CD4-positive, alpha-beta T cell (primary cell): ENCODE measurements around the gene PPP4R4. TPM values are rescaled to one million over a fixed set of nuclear protein-coding genes. Genes with fewer than 3 reads are reported as not detected.

ENCODE experiments used
- ATAC-seq: fragments of 200-7000 bp; cut with Tn5 transposase; one replicate; pipeline ENCODE4 v1.10.0; 2022; ENCODE audit warnings: mild to moderate bottlenecking; ENCODE audit not compliant: poor library complexity
- CTCF ChIA-PET: fragments of 350-600 bp; sonication (Branson Sonifier 250); formaldehyde crosslinking; loops from one replicate; lab custom pipeline; 2021; ENCODE audit warnings: antibody characterized with exemption, inconsistent platforms; lab: Charles Lee
- POLR2A ChIA-PET: fragments of 350-600 bp; sonication (Branson Sonifier 250); formaldehyde crosslinking; loops from one replicate; lab custom pipeline; 2021; ENCODE audit warnings: antibody characterized with exemption, inconsistent platforms; lab: Charles Lee
- DNase-seq, 14 experiments: peaks; one replicate each; pipeline ENCODE4 v3.0.0-alpha.2; 2013 to 2020; ENCODE audit warnings: mixed read lengths in 2 of 14
- H3K27ac ChIP-seq, 2 donors: one replicate each; pipeline versions ENCODE4 v1.5.1 to v1.7.0; 2013; ENCODE audit warnings: low read length in 2 of 2, low read depth in 1 of 2, mild to moderate bottlenecking in 1 of 2
- H3K27me3 ChIP-seq, 2 experiments: 1 replicate in 1 of 2; 2 replicates in 1 of 2; pipeline versions ENCODE4 v1.6.1 to v1.7.0; 2013; ENCODE audit warnings: low read length in 2 of 2, control low read depth in 1 of 2, mild to moderate bottlenecking in 1 of 2, moderate library complexity in 1 of 2; ENCODE audit not compliant: insufficient read depth in 2 of 2, control insufficient read depth in 1 of 2
- H3K36me3 ChIP-seq: one replicate; pipeline ENCODE4 v1.6.1; 2013; ENCODE audit warnings: low read length, control low read depth; ENCODE audit not compliant: insufficient read depth
- H3K4me1 ChIP-seq: one replicate; pipeline ENCODE4 v1.6.1; 2013; ENCODE audit warnings: low read length, control low read depth; ENCODE audit not compliant: insufficient read depth
- H3K4me3 ChIP-seq: one replicate; pipeline ENCODE4 v1.5.1; 2013; ENCODE audit warnings: mild to moderate bottlenecking, low read length, moderate library complexity
- H3K9me3 ChIP-seq, 2 experiments: 1 replicate in 1 of 2; 2 replicates in 1 of 2; pipeline versions ENCODE4 v1.6.1 to v1.7.0; 2013; ENCODE audit warnings: low read length in 2 of 2, mild to moderate bottlenecking in 2 of 2, control low read depth in 1 of 2, moderate library complexity in 1 of 2; ENCODE audit not compliant: control insufficient read depth in 1 of 2, insufficient read depth in 1 of 2
- H3K27ac Mint-ChIP-seq: one replicate; pipeline ENCODE4 v1.8.0; 2020; ENCODE audit warnings: mixed read lengths
- H3K27me3 Mint-ChIP-seq: one replicate; pipeline ENCODE4 v1.8.0; 2021; ENCODE audit warnings: mixed read lengths
- H3K36me3 Mint-ChIP-seq: one replicate; pipeline ENCODE4 v1.8.0; 2021; ENCODE audit warnings: low read depth, mixed read lengths
- H3K4me1 Mint-ChIP-seq: one replicate; pipeline ENCODE4 v1.8.0; 2021; ENCODE audit warnings: low read depth, mixed read lengths
- H3K4me3 Mint-ChIP-seq: one replicate; pipeline ENCODE4 v1.8.0; 2020; ENCODE audit warnings: mild to moderate bottlenecking, mixed read lengths
- H3K9me3 Mint-ChIP-seq: one replicate; pipeline ENCODE4 v1.8.0; 2020; ENCODE audit warnings: mixed read lengths
- CTCF ChIP-seq: fragments of 200-600 bp; IDR thresholded peaks from one replicate; pipeline ENCODE4 v1.8.0; 2022; ENCODE audit warnings: antibody characterized with exemption, mild to moderate bottlenecking
- intact Hi-C, 2 experiments: fragments of 100-400 bp; cut with DNase I in 1 of 2; cut with micrococcal nuclease in 1 of 2; formaldehyde crosslinking; loops; one replicate each; pipeline versions ENCODE4 v1.15.1 to v1.9.0; 2023 to 2025; cut with DNase I, micrococcal nuclease
- total RNA-seq, 174 experiments: library from RNA in 2 of 174; stranded (reverse) in 2 of 174; gene quantifications; one replicate each; pipeline ENCODE4 v1.2.3 and lab custom pipeline; 2021 to 2026

Gene PPP4R4
- total RNA-seq, 2 experiments from 2014 or later = 3.5 to 4.3 TPM

GRCh38 chr14:94224040-94224439, 49.9 kb downstream of the PPP4R4 start:
- H3K4me3 Mint-ChIP-seq = no peak overlapping the region
- no peaks in the 10 kb centered on the region for H3K36me3 ChIP-seq
- CTCF ChIA-PET = no interaction called here

GRCh38 chr14:94225460-94226378, 51.6 kb downstream of the PPP4R4 start:
- CTCF ChIA-PET = no interaction called here
- Mint-ChIP-seq H3K27me3 (no peaks in the 10 kb centered on the region), H3K27ac (no peak overlapping the region), H3K9me3 (peaks cover 5% of the 10 kb centered on the region), H3K4me3 (no peak overlapping the region), H3K36me3 (peaks cover 7% of the 10 kb centered on the region), H3K4me1 (no peaks in the 10 kb centered on the region)
- intact Hi-C loops = no loop called here
- H3K36me3 ChIP-seq = no peaks in the 10 kb centered on the region
- POLR2A ChIA-PET = no interaction called here
- peaks cover 0 to 4% of the 10 kb centered on the region in 2 experiments for H3K27me3 ChIP-seq
- no peak overlapping the region for H3K4me3 ChIP-seq
- H3K9me3 ChIP-seq = peaks cover 0 to 7% of the 10 kb centered on the region in 2 experiments
- DNase-seq = no peak
- TF ChIP-seq CTCF = no peak
- no peaks in the 10 kb centered on the region for H3K4me1 ChIP-seq
- H3K27ac ChIP-seq = no peak overlapping the region
- ATAC-seq = no peak

More at GRCh38 chr14:94224040-94224439, 49.9 kb downstream of the PPP4R4 start:
- POLR2A ChIA-PET = no interaction called here
- Mint-ChIP-seq H3K27ac (no peak overlapping the region), H3K36me3 (peaks cover 9% of the 10 kb centered on the region), H3K4me1 (no peaks in the 10 kb centered on the region), H3K27me3 (no peaks in the 10 kb centered on the region), H3K9me3 (peaks cover 7% of the 10 kb centered on the region)
- no peak for TF ChIP-seq CTCF
- no peak for ATAC-seq
- Histone ChIP-seq H3K4me1 (no peaks in the 10 kb centered on the region), H3K4me3 (no peak overlapping the region), H3K9me3 (peaks cover 0 to 7% of the 10 kb centered on the region in 2 experiments), H3K27me3 (peaks cover 0 to 4% of the 10 kb centered on the region in 2 experiments), H3K27ac (no peak overlapping the region)
- intact Hi-C loops = no loop called here
- DNase-seq = no peak

- POLR2A ChIA-PET = no interaction called here
- H3K4me3 ChIP-seq = no peak overlapping the region
- CTCF ChIA-PET = no interaction called here
- Mint-ChIP-seq H3K36me3 (no peaks in the 10 kb centered on the region), H3K9me3 (no peaks in the 10 kb centered on the region), H3K27ac (no peak overlapping the region), H3K4me1 (no peaks in the 10 kb centered on the region), H3K27me3 (no peaks in the 10 kb centered on the region), H3K4me3 (no peak overlapping the region)
- H3K4me1 ChIP-seq = no peaks in the 10 kb centered on the region
- no peaks in the 10 kb centered on the region for H3K36me3 ChIP-seq
- H3K9me3 ChIP-seq = no peaks in the 10 kb centered on the region
- H3K27me3 ChIP-seq = peaks cover 0 to 4% of the 10 kb centered on the region in 2 experiments
- intact Hi-C loops = no loop called here
- no peak for TF ChIP-seq CTCF
- ATAC-seq = no peak
- no peak overlapping the region for H3K27ac ChIP-seq
- no peak for DNase-seq
Observed at GRCh38 chr14:94227029-94227428, 52.9 kb downstream of the PPP4R4 start.
